ENCODE results near the gene GPR39.

GPR39 gene

GRCh38 chr2:132559921-132560320 is 143.3 kb downstream of the GPR39 start:
- no peak for TF ChIP-seq CTCF (IDR thresholded peaks at IDR 0.05)
- intact Hi-C loops (cut with DNase I; ENCODE audit: low total_unique reads), result no loop called here
- no peaks in the 10 kb centered on the region for H3K36me3 ChIP-seq
- H3K9me3 ChIP-seq, result no peaks in the 10 kb centered on the region
- no peak overlapping the region for H3K27ac ChIP-seq
- H3K27me3 ChIP-seq, result no peaks in the 10 kb centered on the region
- H3K4me3 ChIP-seq, result no peak overlapping the region
- no peak for DNase-seq
- H3K4me1 ChIP-seq, result no peaks in the 10 kb centered on the region

- Histone ChIP-seq H3K4me3 (no peak overlapping the region), H3K27ac (no peak overlapping the region), H3K4me1 (no peaks in the 10 kb centered on the region), H3K27me3 (no peaks in the 10 kb centered on the region), H3K9me3 (no peaks in the 10 kb centered on the region), H3K36me3 (no peaks in the 10 kb centered on the region)
- no peak for TF ChIP-seq CTCF (IDR thresholded peaks at IDR 0.05)
- DNase-seq, result no peak
- intact Hi-C loops (cut with DNase I; ENCODE audit: low total_unique reads), result no loop called here
Observed at GRCh38 chr2:132560562-132560961, 144.0 kb downstream of the GPR39 start.

- no peak for DNase-seq
- Histone ChIP-seq H3K36me3 (no peaks in the 10 kb centered on the region), H3K27me3 (no peaks in the 10 kb centered on the region), H3K9me3 (no peaks in the 10 kb centered on the region), H3K4me1 (no peaks in the 10 kb centered on the region), H3K4me3 (no peak overlapping the region), H3K27ac (no peak overlapping the region)
- intact Hi-C loops (cut with DNase I; ENCODE audit: low total_unique reads), result no loop called here
- TF ChIP-seq CTCF (IDR thresholded peaks at IDR 0.05), result no peak
Observed at GRCh38 chr2:132562245-132562644, 145.6 kb downstream of the GPR39 start.

- DNase-seq, result no peak
- Histone ChIP-seq H3K36me3 (no peaks in the 10 kb centered on the region), H3K4me1 (no peaks in the 10 kb centered on the region), H3K9me3 (no peaks in the 10 kb centered on the region), H3K27me3 (no peaks in the 10 kb centered on the region), H3K4me3 (no peak overlapping the region), H3K27ac (no peak overlapping the region)
- TF ChIP-seq CTCF (IDR thresholded peaks at IDR 0.05), result no peak
- intact Hi-C loops (cut with DNase I; ENCODE audit: low total_unique reads), result no loop called here
Observed at GRCh38 chr2:132564065-132564464, 147.5 kb downstream of the GPR39 start.

- intact Hi-C loops (cut with DNase I; ENCODE audit: low total_unique reads), result no loop called here
- H3K9me3 ChIP-seq, result no peaks in the 10 kb centered on the region
- H3K4me1 ChIP-seq, result no peaks in the 10 kb centered on the region
- H3K27ac ChIP-seq, result no peak overlapping the region
- no peak for DNase-seq
- no peak for TF ChIP-seq CTCF (IDR thresholded peaks at IDR 0.05)
- H3K36me3 ChIP-seq, result no peaks in the 10 kb centered on the region
- no peak overlapping the region for H3K4me3 ChIP-seq
- no peaks in the 10 kb centered on the region for H3K27me3 ChIP-seq
Observed at GRCh38 chr2:132566379-132566778, 149.8 kb downstream of the GPR39 start.

GRCh38 chr2:132567682-132568081 is 151.1 kb downstream of the GPR39 start:
- intact Hi-C loops (cut with DNase I; ENCODE audit: low total_unique reads), result no loop called here

More at GRCh38 chr2:132567682-132568081, 151.1 kb downstream of the GPR39 start:
- H3K27ac ChIP-seq, result no peak overlapping the region
- H3K4me3 ChIP-seq, result no peak overlapping the region
- no peaks in the 10 kb centered on the region for H3K27me3 ChIP-seq
- no peaks in the 10 kb centered on the region for H3K9me3 ChIP-seq
- DNase-seq, result no peak
- TF ChIP-seq CTCF (IDR thresholded peaks at IDR 0.05), result no peak
- no peaks in the 10 kb centered on the region for H3K36me3 ChIP-seq
- H3K4me1 ChIP-seq, result no peaks in the 10 kb centered on the region

Data from tibial artery (tissue), 4 donors.